GM18517 (cell line): ENCODE results near the gene NCK2.

ENCODE experiments used
- ATAC-seq: cut with Tn5 transposase; IDR thresholded peaks from one replicate; pipeline ENCODE4 v1.9.1; 2021; ENCODE audit warnings: mild to moderate bottlenecking, moderate library complexity; ENCODE audit not compliant: unreplicated experiment

NCK2 gene

DNA sequence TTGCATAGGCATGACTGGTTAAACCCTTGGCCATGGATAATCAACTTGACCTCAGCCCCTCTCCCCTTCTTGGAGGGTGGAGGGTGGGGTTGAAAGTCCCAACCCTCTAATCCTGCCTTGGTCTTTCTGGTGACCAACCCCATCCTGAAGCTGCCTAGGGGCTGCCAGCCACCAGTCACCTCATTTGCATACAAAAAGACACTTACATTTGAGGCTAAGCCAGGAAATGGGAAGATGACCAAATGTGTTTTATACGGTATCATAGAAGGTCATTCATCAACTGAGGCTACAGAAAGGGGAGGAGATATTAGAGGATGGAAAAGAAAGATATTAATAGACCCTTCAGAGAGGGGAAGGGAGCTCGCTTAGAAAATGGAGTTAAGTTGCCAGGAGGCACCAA, 96.8 kb downstream of the NCK2 start:
- ATAC-seq = no peak

DNA sequence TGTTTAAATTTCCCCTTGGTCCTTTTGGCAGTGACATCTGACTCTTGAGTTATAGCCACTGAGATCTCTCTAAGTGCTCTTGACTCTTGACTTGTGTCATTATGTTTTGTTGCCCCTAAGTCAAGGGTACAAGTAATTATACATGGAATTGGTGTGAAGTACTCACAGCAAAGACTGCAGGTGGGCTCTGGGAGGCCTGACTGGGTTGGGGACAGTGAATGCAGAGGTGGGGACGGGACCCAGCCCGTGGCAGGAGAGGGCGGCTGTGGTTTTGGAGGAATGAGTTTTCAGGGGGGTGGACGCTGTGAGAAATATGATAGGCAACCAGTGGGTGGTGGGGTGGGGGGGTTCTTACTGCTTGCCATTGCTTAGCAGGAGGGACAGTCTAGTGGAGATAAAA, 97.8 kb downstream of the NCK2 start:
- no peak for ATAC-seq

DNA sequence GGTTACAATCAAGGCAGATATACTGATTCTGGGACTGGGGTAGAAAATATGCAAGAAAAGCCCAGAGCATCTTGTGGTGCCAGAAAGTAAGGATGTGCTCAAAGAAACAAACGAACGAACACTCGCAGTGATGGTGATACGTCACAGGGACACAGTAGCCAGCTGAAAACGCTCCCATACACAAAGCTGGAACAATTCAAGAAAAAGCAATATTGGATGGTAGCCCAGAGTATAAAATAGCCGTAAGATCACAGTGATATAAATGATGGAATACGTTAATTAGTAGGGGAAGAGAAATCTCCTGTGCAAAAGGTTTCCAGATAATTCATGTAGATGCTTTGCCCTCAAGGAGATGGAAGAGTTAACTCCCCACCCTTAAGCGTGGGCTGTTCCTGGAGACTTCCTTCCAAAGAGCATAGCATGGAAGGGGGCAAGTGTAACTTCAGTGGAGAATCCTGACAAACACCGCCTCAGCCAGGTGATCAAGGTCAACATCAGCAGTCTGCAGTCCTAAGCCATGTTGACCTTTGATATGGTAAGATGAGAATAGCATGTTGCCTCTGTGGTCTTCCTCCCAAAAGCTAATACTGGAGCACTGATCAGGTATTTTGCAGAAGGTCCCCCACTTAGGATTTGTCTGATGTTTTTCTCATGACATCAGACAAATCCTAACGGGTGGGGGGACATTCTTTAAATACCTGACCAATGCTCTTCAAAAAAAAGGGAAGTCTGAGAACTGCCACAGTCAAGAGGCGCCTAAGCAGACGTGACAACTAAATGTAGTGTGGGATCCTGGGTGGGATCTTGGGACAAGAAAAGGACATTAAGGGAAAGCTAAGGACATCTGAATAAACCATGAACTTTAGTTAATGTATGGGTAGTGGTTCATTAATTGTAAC, 99.0 kb downstream of the NCK2 start:
- no peak for ATAC-seq

DNA sequence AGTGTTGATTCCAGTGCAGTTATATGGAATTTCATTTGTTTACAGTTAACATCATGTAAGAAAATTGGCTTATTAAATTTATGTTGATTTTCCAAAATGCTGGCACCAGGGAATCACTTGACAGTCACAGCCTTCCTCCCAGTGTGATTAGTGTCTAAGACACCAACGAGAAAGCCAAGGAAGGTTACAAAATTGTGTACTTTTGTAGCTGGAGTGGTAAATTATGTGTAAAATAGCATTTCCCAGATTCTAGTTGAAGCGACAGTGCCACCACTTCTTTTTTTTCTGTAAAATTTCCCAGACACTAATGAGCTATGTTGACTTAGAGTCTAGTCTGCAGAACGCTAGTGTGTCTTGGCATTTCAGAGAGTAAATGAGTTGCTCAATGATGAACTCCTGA, 101.3 kb downstream of the NCK2 start:
- ATAC-seq = no peak

DNA sequence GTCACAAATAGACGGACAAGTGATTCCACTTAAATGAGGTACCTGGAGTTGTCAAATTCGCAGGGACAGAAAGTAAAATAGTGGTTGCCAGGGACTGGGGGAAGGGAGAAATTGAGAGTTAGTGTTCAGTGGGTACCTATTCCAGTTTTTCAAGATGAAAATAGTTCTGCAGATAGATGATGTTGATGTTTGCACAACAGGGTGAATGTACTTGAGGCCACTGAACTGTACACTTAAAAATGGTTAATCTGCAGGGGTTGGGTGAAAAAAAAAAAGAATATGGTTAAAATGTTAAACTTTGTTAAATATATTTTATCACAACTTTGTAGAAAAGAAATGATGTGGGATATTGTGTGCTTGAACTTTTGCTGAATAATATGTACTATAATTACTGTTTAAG, 102.3 kb downstream of the NCK2 start:
- ATAC-seq = no peak

DNA sequence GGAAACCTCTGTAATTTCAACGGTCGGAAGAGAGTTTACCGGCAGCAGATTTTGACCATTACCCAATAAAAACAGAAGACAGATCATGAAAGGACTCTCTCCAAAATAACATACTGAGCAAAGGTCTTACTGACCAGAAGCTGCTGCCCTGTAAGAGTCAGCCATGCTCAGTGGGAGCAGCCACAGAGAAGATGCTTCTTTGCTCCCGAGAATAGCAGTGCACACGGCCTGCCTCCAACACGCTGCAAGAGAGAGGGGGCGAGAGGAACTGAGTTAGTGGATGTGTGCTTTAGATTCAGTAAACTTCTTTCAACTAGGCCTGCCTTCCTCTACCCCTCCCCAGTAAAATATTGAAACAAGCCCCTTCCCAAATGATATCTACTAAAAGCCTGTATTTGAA, 103.7 kb downstream of the NCK2 start:
- ATAC-seq = no peak

DNA sequence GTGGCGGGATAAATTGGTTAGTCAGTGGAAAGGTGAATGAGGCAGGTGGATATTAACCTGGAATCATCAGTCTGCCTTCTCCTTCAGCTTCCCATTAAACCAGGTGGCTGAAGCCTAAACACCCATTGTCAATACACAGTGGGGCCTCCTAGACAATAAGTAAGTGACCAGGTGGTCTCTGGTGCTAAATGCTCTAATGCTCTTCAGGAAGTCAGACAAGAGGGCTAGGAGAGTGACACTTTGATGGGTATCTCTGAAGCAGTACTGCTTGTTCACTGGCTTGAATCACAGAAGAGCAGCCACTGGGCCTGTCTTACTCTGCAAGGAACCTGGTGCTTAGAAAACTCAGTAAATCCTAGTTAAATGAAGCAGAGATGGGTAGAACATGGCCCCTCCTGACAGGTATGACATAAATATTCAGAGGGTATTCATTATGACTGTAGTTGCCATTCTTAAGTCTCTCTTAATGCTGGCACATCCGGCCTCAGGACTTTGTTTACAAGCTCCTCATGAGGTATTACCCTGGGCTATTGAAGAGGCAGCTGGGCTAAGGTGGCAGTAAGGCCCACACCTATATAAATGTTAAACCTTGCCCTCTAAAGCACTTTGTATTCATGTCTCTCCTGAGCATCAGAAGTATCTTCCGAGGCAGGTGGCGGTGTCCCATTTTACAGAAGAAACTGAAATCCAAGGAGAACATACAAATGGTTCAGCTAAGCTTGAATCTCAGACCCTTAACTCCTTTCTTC, 104.9 kb downstream of the NCK2 start:
- no peak for ATAC-seq

DNA sequence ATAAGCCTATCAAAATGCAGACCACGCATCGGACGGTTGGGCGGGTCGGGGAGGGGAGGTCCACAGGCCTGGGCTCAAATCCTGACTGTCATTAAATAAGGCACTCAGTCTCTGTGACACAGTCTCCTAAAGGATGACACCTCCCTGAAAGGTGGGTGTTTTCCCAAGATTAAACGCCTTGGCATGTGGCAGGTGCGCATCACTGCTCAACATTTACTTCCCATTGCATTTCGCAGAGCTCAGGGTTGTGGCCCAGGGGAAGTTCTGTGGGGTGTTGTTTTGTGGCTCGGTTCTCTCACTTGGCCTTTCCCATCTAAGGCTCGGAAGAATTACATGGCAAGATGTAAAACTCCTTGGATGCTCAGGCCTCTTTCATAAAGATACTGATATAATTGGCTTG, 107.4 kb downstream of the NCK2 start:
- ATAC-seq = no peak

DNA sequence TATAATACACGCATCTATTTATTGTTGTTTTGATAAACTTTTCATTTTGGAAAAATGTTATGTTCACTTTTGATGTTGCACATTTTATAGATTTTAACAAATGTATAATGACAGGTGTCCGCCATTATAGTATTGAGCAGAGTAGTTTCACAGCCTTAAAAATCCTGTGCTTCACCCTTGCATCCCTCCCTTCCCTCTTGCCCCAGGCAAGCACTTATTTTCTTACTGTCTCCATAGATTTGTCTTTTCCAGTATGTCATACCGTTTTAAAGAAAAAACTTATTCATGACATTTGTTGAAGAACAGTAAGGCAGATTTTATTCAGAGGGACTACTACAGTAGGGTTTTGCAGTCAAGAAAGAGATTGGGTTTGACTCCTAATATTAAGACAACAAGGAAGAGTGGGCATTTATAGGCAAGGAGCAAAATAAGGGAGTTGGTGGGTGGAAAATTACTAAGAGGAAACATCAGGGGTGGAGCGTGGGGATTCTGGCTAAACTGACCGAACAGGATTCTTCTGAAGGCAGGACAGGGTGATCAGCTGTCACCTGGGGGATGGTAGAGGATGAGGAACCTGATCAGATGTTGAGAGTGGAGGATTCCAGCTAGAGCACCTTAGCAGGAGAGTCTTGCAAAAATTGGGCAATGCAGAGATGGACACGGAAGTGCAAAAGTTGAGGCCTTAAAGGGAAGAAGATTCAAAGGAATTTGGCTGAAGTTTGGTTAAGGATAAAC, 108.8 kb downstream of the NCK2 start:
- ATAC-seq = no peak

DNA sequence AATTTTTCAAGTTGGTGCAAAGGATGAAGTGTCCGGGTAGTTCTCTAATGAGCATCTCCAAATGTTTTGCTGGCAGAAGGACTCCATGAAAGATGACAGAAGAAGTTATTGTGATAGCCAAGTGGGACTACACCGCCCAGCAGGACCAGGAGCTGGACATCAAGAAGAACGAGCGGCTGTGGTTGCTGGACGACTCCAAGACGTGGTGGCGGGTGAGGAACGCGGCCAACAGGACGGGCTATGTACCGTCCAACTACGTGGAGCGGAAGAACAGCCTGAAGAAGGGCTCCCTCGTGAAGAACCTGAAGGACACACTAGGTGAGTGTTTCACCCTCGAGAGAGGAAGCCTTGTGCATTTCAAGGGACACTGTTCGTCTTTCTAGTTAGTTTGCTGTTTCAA, 110.3 kb downstream of the NCK2 start:
- ATAC-seq = no peak

DNA sequence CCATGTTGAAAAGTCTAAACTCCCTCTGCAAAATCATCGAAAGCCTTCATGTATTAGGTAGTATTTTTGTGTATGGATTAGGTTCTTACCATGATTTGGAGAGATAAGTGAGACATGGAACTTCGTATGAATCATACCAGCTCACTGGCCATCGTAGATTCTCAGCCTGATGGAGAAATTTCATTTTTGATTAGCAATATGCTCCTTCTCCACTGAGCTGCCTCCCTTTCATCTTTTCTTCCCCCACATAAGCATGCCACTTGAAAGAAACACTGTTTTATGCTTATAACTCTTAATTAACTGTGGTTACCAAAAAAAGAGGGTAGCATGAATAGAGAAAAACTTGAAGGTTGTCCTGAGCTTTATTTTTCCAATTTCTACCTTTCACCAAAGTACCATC, 111.9 kb downstream of the NCK2 start:
- no peak for ATAC-seq

DNA sequence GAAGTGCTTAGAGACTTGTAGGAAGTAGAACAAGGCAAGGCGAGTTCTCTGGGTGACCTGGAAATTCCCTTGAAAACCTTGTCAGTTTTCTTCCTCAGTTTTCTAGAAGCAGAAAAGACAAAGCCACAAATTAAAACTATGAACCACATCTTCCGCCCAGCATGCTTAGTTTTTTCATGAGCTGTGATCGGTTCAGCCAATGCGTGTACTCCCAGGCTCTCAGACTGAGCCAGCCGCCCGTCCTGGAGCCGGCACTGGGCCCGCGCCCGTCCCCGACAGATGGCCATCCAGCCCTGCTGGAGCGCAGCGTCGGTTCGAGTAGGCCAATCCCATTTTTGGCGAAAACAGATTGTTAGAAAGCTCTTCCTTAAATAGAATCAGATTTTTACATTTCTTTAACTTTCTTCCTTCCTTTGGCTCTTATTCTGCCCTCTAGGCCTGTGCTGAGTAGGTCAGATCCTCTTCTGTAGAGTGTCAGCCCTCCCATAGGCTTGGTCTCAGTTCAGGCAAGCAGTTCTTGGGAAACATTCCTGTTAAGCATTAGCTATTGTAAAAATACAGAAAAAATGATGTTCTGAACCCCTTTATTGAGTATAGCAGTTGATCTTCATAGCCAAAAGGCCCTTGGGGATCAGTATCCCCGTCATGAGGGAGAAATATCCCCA, 112.5 kb downstream of the NCK2 start:
- ATAC-seq = no peak

DNA sequence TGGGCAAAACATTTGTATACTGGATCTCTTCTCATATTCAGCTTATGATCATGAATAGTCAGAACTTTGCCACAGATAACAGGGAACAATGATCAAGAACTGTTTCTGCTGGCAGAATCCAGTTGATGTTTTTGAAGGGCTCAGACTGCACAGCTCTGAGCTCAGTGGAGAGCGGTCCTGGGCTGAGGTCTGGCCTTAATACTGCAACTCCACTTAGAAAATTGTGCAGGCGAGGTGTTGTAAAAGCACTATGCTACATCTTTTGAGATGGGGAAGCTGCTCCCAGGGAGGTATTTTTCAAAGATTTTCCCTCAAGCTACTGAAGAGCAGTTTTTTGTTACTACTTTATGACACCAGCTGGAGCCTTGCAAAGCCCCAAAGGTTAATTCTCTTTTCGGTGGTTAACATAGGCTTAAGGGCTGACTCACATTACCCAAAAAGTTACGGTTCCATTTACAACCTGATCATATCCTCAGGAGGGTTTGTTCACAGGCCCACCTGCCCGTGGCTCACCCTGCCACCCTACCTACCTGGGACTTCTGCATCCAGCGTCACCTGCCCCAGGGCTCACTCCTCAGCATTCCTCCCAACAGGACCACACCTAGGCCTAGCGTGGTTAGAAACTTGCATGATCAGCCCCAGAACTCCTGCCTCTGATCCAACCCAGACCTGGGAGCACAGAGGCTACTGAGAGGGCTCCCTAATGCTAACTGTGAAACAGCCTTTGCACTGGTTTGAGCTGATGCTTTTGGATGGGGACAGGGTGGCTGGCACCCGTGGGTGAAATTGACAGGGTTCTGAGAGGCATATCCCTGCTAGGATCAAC, 114.4 kb downstream of the NCK2 start:
- no peak for ATAC-seq

DNA sequence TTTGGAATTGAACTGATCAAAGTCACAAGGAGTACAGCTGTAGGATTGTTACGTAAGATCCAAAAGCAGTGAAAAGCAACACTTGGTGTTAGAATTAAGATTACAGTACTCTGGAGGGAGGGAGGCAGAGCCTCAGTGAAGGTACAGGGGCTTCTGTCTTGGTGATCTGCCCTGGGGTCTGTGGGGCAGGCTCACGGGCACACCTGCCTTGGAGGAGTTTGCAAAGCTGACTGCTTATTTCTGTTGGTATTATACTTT, 114.9 kb downstream of the NCK2 start:
- ATAC-seq = no peak

DNA sequence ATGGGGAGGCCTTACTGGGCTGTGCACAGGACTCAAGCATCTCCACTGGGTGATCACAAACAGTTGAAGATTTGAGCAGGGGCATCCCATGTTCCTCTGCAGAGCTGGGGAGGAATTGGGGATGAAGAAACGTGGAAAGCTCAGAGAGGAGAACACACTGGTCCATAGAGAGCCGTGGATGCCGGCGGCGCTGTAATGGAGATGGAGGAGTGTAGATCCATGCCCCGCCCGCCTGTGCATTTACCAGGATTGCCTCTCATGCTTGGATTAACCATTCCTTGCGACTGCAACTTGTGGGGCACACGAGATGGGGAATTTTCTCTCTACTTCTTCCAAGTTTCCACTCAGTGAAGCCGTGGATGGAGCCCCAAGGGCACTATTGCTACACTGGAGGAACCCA, 115.9 kb downstream of the NCK2 start:
- ATAC-seq = no peak

DNA sequence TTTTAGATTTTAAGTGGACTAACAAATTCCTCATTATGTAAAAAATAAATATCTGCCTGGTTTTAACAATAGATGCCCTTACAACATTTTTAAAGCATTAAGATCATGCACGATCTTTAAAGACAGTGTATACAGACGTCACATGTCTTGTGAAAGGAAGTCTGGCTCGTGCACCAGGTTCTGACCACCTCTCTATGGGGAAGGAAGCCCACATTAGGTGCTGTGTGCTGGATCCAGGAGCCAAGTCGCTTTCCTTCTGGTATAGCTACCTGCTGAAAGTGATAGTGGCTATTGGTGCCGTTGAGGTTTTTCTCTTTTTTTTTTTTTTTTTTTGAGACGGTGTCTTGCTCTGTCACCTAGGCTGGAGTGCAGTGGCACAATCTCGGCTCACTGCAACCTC, 116.5 kb downstream of the NCK2 start:
- no peak for ATAC-seq

DNA sequence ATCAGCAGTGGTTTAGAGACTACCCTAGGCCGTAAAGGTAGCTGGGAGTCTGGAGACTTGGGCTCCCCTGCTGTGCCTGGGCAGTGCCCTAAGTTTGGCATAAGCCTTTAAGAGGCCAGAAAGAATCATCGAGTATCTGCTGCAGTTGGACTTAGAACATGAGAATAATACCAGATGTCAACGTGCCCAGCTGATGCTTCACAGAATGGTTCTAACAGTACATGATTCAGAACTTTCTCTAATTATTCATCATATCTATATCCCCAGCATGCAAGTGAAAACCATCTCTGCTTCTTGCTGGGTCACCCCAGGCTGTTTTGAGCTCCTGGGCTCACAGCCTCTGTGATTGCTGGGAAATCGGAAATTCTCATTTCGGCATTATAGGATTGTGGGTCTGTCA, 118.1 kb downstream of the NCK2 start:
- ATAC-seq = no peak

DNA sequence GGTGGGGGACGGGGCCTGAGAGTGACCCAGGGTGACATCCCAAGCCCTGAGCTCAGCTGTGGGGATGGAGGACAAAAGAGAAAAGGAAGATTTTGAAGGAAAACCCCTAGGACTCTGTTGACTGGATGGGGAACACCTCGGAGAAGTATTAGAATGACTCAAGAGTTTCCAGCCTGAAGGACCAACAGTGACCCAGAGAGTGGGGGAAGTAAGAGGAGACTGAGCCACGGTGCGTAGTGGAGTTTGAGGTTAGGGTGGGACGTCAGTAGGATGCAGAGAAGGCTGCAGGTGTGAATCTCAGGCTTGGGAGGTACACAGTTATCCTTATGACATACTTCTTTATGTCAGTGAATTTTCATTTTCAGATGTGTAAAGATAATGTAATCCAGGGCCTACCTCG, 119.5 kb downstream of the NCK2 start:
- ATAC-seq = no peak

DNA sequence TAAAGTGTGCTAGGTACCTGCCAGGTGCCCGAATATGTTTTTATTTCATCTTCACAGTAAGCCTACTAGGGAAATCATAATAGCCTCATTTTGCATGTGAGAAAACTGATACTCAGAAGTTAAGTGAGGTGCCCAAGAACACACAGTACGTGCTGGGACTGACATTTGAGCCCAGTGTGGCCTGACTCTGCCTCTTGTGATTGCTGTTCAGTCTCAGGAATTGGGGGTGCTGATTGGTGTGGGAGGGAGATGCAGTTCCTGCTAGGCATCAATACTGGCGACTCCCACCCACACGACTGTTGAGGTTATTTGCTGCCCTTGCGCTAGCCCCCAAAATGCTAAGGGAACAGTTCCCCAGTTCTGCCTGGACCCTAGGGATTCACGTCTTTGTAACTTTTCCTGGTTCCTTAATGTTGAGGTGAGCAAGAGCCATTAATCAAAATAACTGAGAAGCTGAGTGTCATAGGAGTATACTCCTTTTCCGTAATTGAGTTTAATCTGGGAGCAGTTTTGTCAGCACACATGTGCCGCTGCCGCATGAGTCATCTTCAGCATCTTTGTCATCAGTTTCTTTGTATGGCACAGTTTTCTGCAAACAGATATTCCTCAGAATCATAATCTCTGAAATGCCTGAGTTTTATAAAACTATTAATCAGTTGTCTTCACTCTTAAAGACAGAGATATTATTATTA, 120.7 kb downstream of the NCK2 start:
- ATAC-seq = no peak
